Activated CD4-positive, alpha-beta memory T cell treated with anti-CD3 and anti-CD28 coated beads, Interleukin-2, amount 10 ng/mL, durations not matched to agents 7 days and 5 days (primary cell): ENCODE data around the gene ARHGAP26. TPM values are rescaled to one million over a fixed set of nuclear protein-coding genes. Genes with fewer than 3 reads are reported as not detected.

Experiments used
- CTCF ChIA-PET: fragments of 350-600 bp; sonication (Branson Sonifier 250); formaldehyde crosslinking; loops from one replicate; lab custom pipeline; 2021; ENCODE audit warnings: antibody characterized with exemption, inconsistent platforms; lab: Charles Lee
- POLR2A ChIA-PET: fragments of 350-600 bp; sonication (Branson Sonifier 250); formaldehyde crosslinking; loops from one replicate; lab custom pipeline; 2021; ENCODE audit warnings: antibody characterized with exemption; lab: Charles Lee
- DNase-seq: peaks from one replicate; pipeline ENCODE4 v3.0.0-alpha.2; 2020
- H3K27ac Mint-ChIP-seq: one replicate; pipeline ENCODE4 v1.8.0; 2021; ENCODE audit warnings: mild to moderate bottlenecking, mixed read lengths
- H3K27me3 Mint-ChIP-seq: one replicate; pipeline ENCODE4 v1.8.0; 2021; ENCODE audit warnings: mixed read lengths
- H3K36me3 Mint-ChIP-seq: one replicate; pipeline ENCODE4 v1.8.0; 2021; ENCODE audit warnings: low read depth, mixed read lengths
- H3K4me1 Mint-ChIP-seq: one replicate; pipeline ENCODE4 v1.8.0; 2021; ENCODE audit warnings: mixed read lengths
- H3K4me3 Mint-ChIP-seq: one replicate; pipeline ENCODE4 v1.8.0; 2021; ENCODE audit warnings: mild to moderate bottlenecking, mixed read lengths
- H3K9me3 Mint-ChIP-seq: one replicate; pipeline ENCODE4 v1.8.0; 2021; ENCODE audit warnings: mixed read lengths
- total RNA-seq, 2 experiments: library from RNA; stranded (reverse); gene quantifications; one replicate each; pipeline ENCODE4 v1.2.3, GENCODE V29; 2021

Gene ARHGAP26
- total RNA-seq, 2 experiments from 2014 or later = 14.8 to 17.1 TPM

- no peak overlapping the region for H3K27ac Mint-ChIP-seq
- CTCF ChIA-PET = interaction anchor here (1.2 to 1.4 kb wide), 3 partner anchors 185 to 601 kb away, joined by 3 read pairs; partner anchors contain the start of gene NR3C1
- peaks cover 83% of the 10 kb centered on the region for H3K4me1 Mint-ChIP-seq
- no peaks in the 10 kb centered on the region for H3K27me3 Mint-ChIP-seq
- no peak overlapping the region for H3K4me3 Mint-ChIP-seq
- no peaks in the 10 kb centered on the region for H3K9me3 Mint-ChIP-seq
- peaks cover 10% of the 10 kb centered on the region for H3K36me3 Mint-ChIP-seq
- no peak for DNase-seq
- POLR2A ChIA-PET = interaction anchor here (1.7 kb wide), 1 partner anchor 186 kb away, joined by 6 read pairs; no protein-coding TSS in a partner anchor
Observed at GRCh38 chr5:143218517-143219170, 448.5 kb downstream of the ARHGAP26 start.

DNA sequence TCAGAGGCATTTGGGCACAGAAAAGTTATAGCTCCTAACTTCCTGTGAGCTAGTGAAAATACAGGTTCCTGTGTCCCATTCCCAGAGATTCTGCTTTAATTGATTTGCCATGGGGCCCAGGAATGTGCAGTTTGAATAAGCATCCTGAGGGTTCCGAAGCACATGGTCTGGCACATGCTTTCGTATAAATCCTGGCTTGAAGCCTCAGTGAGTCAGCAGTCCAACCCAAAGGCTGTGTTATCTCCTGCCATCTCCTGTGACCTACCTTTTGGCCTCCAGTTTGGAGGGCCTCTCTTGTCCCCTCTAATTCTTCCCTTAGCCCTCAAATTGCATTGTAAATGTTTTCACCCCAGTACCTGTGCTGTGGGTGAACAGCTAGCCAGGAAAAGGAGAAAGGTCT lies 449.5 kb downstream of the ARHGAP26 start:
- Mint-ChIP-seq H3K9me3 (no peaks in the 10 kb centered on the region), H3K36me3 (peaks cover 10% of the 10 kb centered on the region), H3K27ac (no peak overlapping the region), H3K4me3 (no peak overlapping the region), H3K27me3 (no peaks in the 10 kb centered on the region), H3K4me1 (peaks cover 81% of the 10 kb centered on the region)
- POLR2A ChIA-PET = interaction anchor here (1.5 to 1.7 kb wide), 2 partner anchors 185 to 191 kb away, joined by 3 to 6 read pairs; no protein-coding TSS in a partner anchor
- CTCF ChIA-PET = interaction anchor here (1.2 to 1.3 kb wide), 2 partner anchors 600 to 605 kb away, joined by 3 read pairs; no protein-coding TSS in a partner anchor
- no peak for DNase-seq

GRCh38 chr5:143220748-143221251 lies 450.6 kb downstream of the ARHGAP26 start:
- Mint-ChIP-seq H3K36me3 (peaks cover 7% of the 10 kb centered on the region), H3K4me1 (peaks cover 75% of the 10 kb centered on the region), H3K27me3 (no peaks in the 10 kb centered on the region), H3K27ac (peak overlapping the region; percentile 48), H3K4me3 (peak overlapping the region; percentile 6), H3K9me3 (no peaks in the 10 kb centered on the region)
- ChIA-PET POLR2A (interaction anchor here (1.0 to 2.6 kb wide), 3 partner anchors 8 to 190 kb away, joined by 3 to 17 read pairs (median 3); partner anchors contain the start of gene NR3C1), CTCF (interaction anchor here (1.2 kb wide), 1 partner anchor 604 kb away, joined by 3 read pairs; no protein-coding TSS in a partner anchor)
- DNase-seq = no peak

DNA sequence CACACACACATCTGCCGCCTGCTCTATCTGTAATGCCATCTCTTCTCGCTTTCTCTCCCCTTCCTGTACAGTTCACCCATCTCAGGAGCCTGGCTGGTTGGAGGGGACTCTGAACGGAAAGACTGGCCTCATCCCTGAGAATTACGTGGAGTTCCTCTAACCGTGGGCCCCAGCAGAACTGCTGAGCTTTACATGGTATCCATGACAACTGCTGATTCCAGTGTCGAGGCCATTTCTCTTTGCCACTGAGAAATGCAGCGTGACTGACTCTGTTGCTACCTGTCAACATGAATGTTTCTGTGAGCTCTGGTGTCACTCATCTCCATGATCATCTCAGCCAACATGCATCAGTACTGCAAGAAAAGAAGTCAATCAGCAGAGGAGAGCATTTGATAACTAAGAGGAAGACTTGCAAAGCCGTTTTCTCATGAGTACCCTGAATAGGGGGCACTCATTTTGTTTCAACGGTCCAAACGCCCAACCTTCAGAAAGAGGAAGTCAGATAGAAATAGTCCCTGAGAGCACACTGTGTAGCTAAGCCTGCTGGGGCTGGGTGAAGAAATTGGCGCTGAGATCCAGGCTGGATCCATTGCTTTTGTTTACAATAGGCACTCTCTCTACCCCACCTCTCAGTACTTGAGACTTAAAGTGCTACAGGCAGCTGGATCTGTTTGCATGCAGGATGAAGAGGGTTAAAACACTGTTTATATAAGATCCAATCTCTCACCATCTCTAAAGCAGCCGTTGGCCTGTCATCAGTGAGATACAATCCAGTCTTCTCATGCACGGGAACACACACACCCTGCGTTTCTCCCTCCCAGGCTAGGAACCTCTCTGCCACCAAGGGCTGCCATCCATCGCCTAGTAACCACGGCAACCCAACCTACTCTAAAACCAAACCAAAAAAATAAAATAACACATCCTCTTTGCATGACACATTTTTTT lies 452.4 kb downstream of the ARHGAP26 start:
- POLR2A ChIA-PET = interaction anchor here (0.6 to 2.6 kb wide), 7 partner anchors 9 to 379 kb away, joined by 3 to 17 read pairs (median 3); partner anchors contain the start of gene NR3C1
- CTCF ChIA-PET = interaction anchor here (1.7 to 1.8 kb wide), 2 partner anchors 182 to 220 kb away, joined by 4 read pairs; no protein-coding TSS in a partner anchor
- Mint-ChIP-seq H3K4me3 (peak overlapping the region; percentile 27), H3K27ac (peak overlapping the region; percentile 83), H3K27me3 (no peaks in the 10 kb centered on the region), H3K4me1 (peaks cover 60% of the 10 kb centered on the region), H3K9me3 (no peaks in the 10 kb centered on the region), H3K36me3 (peaks cover 3% of the 10 kb centered on the region)
- DNase-seq = peak; percentile 72

GRCh38 chr5:143224672-143225071 lies 454.5 kb downstream of the ARHGAP26 start:
- CTCF ChIA-PET = no interaction called here

DNA sequence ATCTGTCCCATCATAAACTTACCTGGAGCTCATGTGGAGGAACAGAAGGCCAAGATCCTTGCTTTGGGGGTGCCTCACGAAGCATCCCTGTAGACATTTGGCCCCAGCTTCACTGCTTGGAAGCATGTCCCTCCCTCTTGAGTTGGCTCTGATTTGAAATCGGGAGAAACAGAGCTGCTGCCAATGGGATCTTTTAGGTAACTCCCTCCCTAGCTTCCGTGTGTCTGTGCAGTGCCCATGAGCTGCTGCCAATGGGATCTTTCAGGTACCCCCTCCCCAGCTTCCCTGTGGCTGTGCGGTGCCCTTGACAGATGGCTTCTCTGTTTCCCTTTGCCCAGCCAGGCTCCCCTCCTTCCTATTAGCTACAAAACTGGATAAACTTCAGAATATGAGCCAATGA lies 455.3 kb downstream of the ARHGAP26 start:
- ChIA-PET CTCF (no interaction called here), POLR2A (interaction anchor here (0.7 to 1.4 kb wide), 2 partner anchors 178 to 179 kb away, joined by 4 read pairs; no protein-coding TSS in a partner anchor)
- DNase-seq = no peak
- Mint-ChIP-seq H3K4me1 (peaks cover 60% of the 10 kb centered on the region), H3K36me3 (peaks cover 3% of the 10 kb centered on the region), H3K27ac (no peak overlapping the region), H3K27me3 (no peaks in the 10 kb centered on the region), H3K9me3 (no peaks in the 10 kb centered on the region), H3K4me3 (no peak overlapping the region)

More at GRCh38 chr5:143224672-143225071, 454.5 kb downstream of the ARHGAP26 start:
- H3K9me3 Mint-ChIP-seq = no peaks in the 10 kb centered on the region
- peaks cover 59% of the 10 kb centered on the region for H3K4me1 Mint-ChIP-seq
- POLR2A ChIA-PET = interaction anchor here (1.4 kb wide), 1 partner anchor 178 kb away, joined by 4 read pairs; no protein-coding TSS in a partner anchor
- DNase-seq = no peak
- no peak overlapping the region for H3K27ac Mint-ChIP-seq
- no peak overlapping the region for H3K4me3 Mint-ChIP-seq
- H3K27me3 Mint-ChIP-seq = no peaks in the 10 kb centered on the region
- H3K36me3 Mint-ChIP-seq = peaks cover 3% of the 10 kb centered on the region

DNA sequence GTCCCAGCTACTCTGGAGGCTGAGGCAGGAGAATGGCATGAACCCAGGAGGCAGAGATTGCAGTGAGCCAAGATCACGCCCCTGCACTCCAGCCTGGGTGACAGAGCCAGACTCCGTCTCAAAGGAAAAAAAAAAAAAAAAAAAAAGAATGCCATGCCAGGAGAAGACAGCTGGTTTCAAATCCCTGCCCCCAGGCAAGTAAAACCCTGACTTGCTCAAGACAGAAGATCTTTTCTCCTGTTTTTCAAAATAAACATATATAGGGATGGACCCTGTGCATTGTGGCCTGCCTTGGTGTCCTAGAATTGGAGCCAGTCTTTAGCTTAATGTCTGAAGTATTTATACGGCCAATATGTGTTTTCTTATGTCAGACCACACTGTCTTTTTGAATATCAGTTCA lies 456.2 kb downstream of the ARHGAP26 start:
- Mint-ChIP-seq H3K4me3 (no peak overlapping the region), H3K36me3 (peaks cover 3% of the 10 kb centered on the region), H3K4me1 (peaks cover 59% of the 10 kb centered on the region), H3K9me3 (no peaks in the 10 kb centered on the region), H3K27me3 (no peaks in the 10 kb centered on the region), H3K27ac (no peak overlapping the region)
- ChIA-PET CTCF (interaction anchor here (1.2 kb wide), 1 partner anchor 338 kb away, joined by 3 read pairs; no protein-coding TSS in a partner anchor), POLR2A (interaction anchor here (0.6 kb wide), 1 partner anchor 10 kb away, joined by 4 read pairs; no protein-coding TSS in a partner anchor)
- no peak for DNase-seq

- CTCF ChIA-PET = interaction anchor here (1.2 kb wide), 1 partner anchor 338 kb away, joined by 3 read pairs; no protein-coding TSS in a partner anchor
Observed at GRCh38 chr5:143226872-143227271, 456.7 kb downstream of the ARHGAP26 start.

GRCh38 chr5:143227301-143227700 lies 457.1 kb downstream of the ARHGAP26 start:
- ChIA-PET CTCF (no interaction called here), POLR2A (interaction anchor here (1.6 to 2.5 kb wide), 2 partner anchors 13 to 21 kb away, joined by 5 to 7 read pairs; no protein-coding TSS in a partner anchor)
- H3K4me3 Mint-ChIP-seq = no peak overlapping the region
- H3K36me3 Mint-ChIP-seq = peaks cover 3% of the 10 kb centered on the region
- H3K27ac Mint-ChIP-seq = no peak overlapping the region
- DNase-seq = no peak
- H3K27me3 Mint-ChIP-seq = no peaks in the 10 kb centered on the region
- peaks cover 49% of the 10 kb centered on the region for H3K4me1 Mint-ChIP-seq
- no peaks in the 10 kb centered on the region for H3K9me3 Mint-ChIP-seq

More at GRCh38 chr5:143226872-143227271, 456.7 kb downstream of the ARHGAP26 start:
- Mint-ChIP-seq H3K36me3 (peaks cover 3% of the 10 kb centered on the region), H3K27ac (no peak overlapping the region), H3K4me3 (no peak overlapping the region), H3K27me3 (no peaks in the 10 kb centered on the region), H3K9me3 (no peaks in the 10 kb centered on the region), H3K4me1 (peaks cover 54% of the 10 kb centered on the region)
- POLR2A ChIA-PET = interaction anchor here (0.6 kb wide), 1 partner anchor 10 kb away, joined by 4 read pairs; no protein-coding TSS in a partner anchor
- no peak for DNase-seq

DNA sequence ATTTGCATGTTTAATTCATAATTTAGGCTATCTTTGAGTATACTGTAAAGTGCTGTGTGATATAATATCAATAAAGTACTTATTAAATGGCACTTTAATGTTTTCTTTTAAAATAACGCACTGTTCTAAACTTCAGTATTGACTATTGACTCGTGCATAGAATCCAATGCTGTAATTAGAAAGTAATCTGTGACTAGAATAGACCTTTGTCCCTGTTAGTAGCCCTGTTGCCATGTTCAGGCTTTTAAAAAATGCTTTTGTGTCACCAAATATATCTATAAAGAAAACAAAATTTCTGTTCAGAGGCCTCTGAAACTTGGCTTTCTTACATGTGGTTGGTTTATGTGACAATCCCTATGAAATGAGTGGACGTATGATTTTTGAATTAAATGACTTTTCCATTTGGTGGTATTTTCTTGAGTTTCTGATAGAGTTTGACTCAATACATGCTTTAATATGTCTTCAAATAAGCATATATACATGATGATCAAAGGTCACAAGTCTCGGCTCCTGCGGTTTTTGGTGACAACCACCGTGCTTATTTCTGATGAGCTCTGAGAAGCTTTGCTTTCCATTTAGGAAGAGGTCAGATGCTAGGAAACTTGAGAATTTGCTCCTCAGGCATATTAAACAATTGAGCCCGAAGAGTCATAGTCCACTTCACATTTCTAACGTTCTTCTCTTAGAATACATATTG lies 458.6 kb downstream of the ARHGAP26 start:
- Mint-ChIP-seq H3K36me3 (peaks cover 3% of the 10 kb centered on the region), H3K27ac (no peak overlapping the region), H3K27me3 (no peaks in the 10 kb centered on the region), H3K4me3 (no peak overlapping the region), H3K9me3 (no peaks in the 10 kb centered on the region), H3K4me1 (peaks cover 35% of the 10 kb centered on the region)
- DNase-seq = peak; percentile 40
- ChIA-PET CTCF (no interaction called here), POLR2A (interaction anchor here (0.8 to 2.5 kb wide), 6 partner anchors 8 to 941 kb away, joined by 3 to 7 read pairs (median 4); partner anchors contain the start of gene NR3C1)

DNA sequence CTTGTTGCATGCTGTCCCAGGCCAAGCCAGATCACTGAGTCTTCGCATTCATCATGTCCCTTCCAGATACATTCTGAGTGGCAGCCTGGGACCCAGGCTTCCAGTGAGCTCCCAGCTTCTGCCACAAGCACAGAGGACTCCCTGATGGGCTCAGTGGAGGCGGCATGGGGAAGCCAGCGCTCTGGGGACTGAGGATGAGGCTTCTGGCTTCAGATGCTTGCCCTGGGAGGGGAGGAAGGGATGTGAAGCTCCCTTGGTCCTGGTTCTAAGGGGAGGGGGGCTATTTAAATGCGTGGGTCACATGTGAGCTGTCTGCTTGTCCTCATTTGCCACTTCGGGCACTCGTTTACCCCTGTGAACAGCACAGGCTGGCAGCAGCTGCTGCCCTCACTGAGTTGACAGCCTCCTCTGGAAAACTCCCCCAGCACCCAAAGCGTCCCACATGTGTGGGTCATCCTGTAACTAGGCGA lies 459.3 kb downstream of the ARHGAP26 start:
- peaks cover 3% of the 10 kb centered on the region for H3K36me3 Mint-ChIP-seq
- H3K27ac Mint-ChIP-seq = peak overlapping the region; percentile 67
- H3K4me1 Mint-ChIP-seq = peaks cover 29% of the 10 kb centered on the region
- no peaks in the 10 kb centered on the region for H3K27me3 Mint-ChIP-seq
- H3K4me3 Mint-ChIP-seq = peak overlapping the region; percentile 25
- POLR2A ChIA-PET = interaction anchor here (0.7 to 2.5 kb wide), 6 partner anchors 9 to 940 kb away, joined by 3 to 7 read pairs (median 4); partner anchors contain the start of gene NR3C1
- H3K9me3 Mint-ChIP-seq = no peaks in the 10 kb centered on the region
- CTCF ChIA-PET = no interaction called here
- peak; percentile 27 for DNase-seq
